IPS-NIHi11 (cell line): ENCODE results near the gene PSAP.

Experiments used
- DNase-seq: peaks from one replicate; pipeline ENCODE4 v3.0.0; 2012; ENCODE audit warnings: mixed read lengths, low spot score

The PSAP gene

DNA sequence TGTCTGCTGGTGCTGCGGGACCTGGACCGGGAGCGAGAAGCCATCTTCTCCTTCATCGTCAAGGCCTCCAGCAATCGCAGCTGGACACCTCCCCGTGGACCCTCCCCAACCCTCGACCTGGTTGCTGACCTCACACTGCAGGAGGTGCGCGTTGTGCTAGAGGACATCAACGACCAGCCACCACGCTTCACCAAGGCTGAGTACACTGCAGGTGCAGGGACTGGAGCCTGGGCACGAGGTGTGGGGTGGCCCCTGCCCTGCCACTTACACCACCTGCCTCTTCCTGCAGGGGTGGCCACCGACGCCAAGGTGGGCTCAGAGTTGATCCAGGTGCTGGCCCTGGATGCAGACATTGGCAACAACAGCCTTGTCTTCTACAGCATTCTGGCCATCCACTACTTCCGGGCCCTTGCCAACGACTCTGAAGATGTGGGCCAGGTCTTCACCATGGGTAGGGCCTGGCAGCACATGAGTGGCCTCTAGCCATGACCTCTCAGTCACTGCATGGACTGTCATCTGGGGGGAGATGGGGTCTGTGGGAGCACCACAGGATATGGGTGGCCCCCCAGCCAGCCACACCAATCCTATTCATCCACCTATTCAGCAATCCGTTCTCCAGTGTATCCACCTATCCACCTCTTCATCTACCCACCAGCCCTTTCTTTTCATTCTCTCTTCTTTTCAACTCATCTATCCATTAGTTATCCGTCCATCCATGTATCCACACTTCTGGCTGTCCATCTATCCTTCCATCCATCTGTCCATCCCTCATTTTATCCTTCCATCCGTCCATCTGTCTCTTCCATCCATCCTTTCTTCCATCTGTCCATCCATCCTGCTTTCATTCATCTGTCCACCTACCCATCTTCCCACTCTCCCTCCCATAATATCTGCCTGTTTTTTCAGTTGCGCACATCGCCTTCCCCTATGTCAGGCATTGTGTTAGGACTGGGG, 43.2 kb downstream of the PSAP start:
- DNase-seq = no peak

- no peak for DNase-seq
These were observed 44.1 kb downstream of the PSAP start for GRCh38 chr10:71806704-71807556.

- peak; percentile 97 for DNase-seq
These were observed 45.0 kb downstream of the PSAP start for GRCh38 chr10:71805776-71806703.

- no peak for DNase-seq
These were observed 47.0 kb downstream of the PSAP start for GRCh38 chr10:71804077-71804476.

DNA sequence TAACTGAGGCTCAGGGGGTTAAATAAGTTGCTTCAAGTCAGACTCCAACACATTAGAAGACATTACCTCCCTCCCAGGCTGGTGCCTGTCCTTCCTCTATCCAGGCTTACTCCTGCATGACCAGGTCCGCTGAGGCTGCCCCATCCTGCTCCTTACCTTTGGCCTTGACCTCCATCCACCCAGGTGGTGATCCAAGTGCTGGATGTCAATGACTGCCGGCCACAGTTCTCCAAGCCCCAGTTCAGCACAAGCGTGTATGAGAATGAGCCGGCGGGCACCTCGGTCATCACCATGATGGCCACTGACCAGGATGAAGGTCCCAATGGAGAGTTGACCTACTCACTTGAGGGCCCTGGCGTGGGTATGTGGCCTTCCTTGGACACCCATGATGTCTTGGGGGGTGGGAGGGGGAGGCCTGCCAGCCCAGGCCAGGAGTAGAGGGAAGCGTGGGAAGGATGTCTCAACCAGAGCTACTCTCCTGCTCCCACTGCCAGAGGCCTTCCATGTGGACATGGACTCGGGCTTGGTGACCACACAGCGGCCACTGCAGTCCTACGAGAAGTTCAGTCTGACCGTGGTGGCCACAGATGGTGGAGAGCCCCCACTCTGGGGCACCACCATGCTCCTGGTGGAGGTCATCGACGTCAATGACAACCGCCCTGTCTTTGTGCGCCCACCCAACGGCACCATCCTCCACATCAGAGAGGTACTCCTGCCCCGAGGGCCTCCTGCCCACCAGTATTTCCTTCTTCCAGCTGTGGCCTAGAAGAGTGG, 48.1 kb downstream of the PSAP start:
- no peak for DNase-seq

DNA sequence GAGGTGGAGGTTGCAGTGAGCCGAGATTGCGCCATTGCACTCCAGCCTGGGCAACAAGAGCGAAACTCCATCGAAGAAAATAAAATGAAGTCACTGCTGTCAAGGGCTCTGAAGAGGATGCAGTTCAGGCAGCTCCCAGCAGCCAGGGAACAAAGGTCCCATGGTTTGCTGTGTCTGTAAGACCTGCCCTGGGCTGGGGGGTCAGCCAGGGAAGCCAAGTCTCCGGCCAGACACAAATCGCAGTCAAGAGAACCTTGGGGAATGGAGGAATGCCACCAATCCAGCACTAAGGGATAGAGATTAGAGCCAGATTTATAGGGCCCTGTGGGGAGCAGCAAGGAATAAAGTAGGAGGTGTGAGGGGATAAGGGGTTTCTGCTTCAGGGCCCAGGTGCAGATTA, 48.8 kb downstream of the PSAP start:
- no peak for DNase-seq

DNA sequence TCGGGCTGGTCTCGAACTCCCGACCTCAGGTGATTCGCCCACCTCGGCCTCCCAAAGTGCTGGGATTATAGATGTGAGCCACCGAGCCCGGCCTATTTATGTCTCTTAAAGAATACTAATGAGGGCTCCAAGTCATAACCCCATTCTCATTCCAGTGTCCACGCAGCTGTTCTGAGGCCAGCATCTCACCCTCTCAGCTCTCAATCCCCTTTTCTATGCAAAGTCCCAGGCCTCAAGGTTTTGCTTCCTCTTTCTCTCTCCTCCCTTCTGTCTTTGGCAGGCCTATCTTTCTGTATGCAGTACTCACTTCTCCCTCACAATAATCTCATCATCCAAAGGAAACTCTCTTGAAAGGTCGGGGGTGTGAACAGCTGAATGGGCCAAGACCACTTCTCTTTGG, 49.7 kb downstream of the PSAP start:
- DNase-seq = no peak

DNA sequence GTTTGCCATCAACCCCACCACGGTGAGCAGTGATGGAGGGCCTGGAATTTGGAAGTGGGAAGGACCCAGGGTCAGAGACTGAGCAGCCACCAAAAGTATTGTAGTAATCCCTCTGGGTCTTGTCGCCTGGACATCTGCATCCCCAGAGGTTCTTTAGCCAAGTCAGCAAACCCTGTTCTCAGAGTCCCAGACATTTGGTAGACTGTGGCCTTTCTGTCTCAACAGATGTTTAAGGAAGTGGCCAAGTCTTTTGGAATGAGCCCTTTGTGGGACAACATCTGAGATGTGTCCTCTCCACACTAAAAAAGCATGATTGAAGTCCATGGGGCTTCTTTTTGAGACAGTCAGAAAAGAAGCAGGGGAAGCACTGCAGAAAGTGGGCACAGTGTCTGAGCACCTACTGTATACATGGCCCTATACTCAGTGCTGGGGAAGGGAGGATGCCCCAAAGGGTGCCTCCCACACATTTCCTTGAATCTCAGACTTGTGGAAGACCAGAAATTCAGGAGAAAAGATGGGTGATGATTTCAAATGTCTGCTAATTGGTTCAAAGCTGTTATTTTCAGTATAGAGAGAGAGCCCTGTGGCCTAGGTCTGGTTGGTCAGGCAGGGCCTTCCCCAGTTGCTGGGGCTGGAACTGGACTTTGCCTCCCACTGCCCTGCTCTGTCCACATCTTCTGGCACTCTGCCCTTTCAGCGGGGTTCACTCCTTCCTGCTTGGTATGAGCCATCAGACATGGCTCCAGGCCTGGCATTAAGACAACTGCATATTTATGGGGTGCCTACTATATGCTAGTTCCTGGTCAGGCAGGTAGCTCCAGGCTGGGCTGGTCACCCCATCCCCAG, 51.2 kb downstream of the PSAP start:
- no peak for DNase-seq

DNA sequence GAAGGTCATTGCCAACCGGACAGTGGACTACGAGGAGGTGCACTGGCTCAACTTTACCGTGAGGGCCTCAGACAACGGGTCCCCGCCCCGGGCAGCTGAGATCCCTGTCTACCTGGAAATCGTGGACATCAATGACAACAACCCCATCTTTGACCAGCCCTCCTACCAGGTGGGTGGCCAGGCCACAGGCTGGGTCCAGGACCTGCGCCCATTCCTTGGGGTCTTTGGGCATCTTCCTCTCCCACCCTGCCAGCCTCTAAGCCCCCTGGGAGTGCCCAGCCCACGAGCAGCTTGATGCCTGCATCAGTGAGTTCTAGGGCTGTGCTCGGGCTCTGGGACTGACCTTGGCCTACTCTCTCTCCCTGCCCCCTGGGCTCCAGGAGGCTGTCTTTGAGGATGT, 51.9 kb downstream of the PSAP start:
- DNase-seq = no peak

DNA sequence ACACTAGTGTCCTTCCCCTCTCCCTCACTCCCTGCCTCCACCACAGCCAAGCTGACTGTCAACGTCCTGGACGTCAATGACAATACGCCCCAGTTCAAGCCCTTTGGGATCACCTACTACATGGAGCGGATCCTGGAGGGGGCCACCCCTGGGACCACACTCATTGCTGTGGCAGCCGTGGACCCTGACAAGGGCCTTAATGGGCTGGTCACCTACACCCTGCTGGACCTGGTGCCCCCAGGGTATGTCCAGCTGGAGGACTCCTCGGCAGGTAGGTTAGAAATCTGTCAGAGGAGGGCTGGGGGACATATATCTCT, 52.8 kb downstream of the PSAP start:
- no peak for DNase-seq

GRCh38 chr10:71797533-71798307, 53.3 kb downstream of the PSAP start:
- DNase-seq = no peak

- DNase-seq = no peak
These were observed 54.2 kb downstream of the PSAP start for GRCh38 chr10:71796749-71797405.

- peak; percentile 76 for DNase-seq
These were observed 55.8 kb downstream of the PSAP start for GRCh38 chr10:71795248-71795647.

- DNase-seq = no peak
These were observed 60.2 kb downstream of the PSAP start for GRCh38 chr10:71790749-71791440.

GRCh38 chr10:71789871-71790270, 61.2 kb downstream of the PSAP start:
- DNase-seq = no peak

DNA sequence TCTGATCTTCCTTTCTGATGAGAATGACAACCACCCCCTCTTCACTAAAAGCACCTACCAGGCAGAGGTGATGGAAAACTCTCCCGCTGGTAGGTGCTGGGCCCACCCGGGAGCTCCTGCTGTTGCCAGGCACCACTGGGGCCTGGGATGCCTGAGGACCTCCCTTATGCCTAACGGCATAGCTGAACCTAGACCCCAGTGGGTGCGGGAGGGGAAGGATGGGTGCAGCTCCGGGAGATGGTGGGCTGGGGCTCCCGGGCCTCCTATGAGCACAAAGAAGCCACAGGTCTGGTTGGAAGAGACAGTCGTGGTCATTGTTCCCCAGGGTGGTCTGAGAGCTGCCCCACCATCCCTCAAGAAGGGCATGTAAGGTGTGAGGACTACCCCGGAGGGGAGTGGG, 62.1 kb downstream of the PSAP start:
- DNase-seq = no peak

- no peak for DNase-seq
These were observed 66.3 kb downstream of the PSAP start for GRCh38 chr10:71784679-71785272.
